Measurements from ENCODE around the gene SGSM2. TPM values are rescaled to one million over a fixed set of nuclear protein-coding genes. Genes with fewer than 3 reads are reported as not detected.
A peak's percentile ranks its signal among the peaks of the same experiment; 100 is the strongest.

The SGSM2 gene
- total and polyA plus RNA-seq, 3 experiments from 2014 or later, result 16.3 to 43.1 (median 39.8) TPM

GRCh38 chr17:2384439-2385127 lies 47.3 kb downstream of the SGSM2 start:
- Histone ChIP-seq H3K4me3 (ENCODE audit: low read length) (no peak overlapping the region), H3K36me3 (ENCODE audit: insufficient read depth, low read length) (no peaks in the 10 kb centered on the region), H3K9me3 (ENCODE audit: low read length) (no peaks in the 10 kb centered on the region), H3K27me3 (ENCODE audit: insufficient read depth, low read length, poor library complexity, severe bottlenecking) (no peaks in the 10 kb centered on the region), H3K4me1 (ENCODE audit: insufficient read depth, low read length) (no peaks in the 10 kb centered on the region), H3K27ac (ENCODE audit: low read depth, low read length) (no peak overlapping the region)
- H3K4me3 Mint-ChIP-seq, result no peak overlapping the region
- peak overlapping the region in 1 of 8 donors; percentile 79 for H3K27ac Mint-ChIP-seq
- peaks cover 0 to 21% (median 9%) of the 10 kb centered on the region in 3 donors for H3K4me1 Mint-ChIP-seq
- ChIA-PET POLR2A (interaction anchor here (1.2 kb wide), 1 partner anchor 31 kb away, joined by 4 read pairs; no protein-coding TSS in a partner anchor), CTCF (interaction anchor here (0.6 to 7.3 kb wide), 4 partner anchors 7 to 630 kb away, joined by 3 to 250 read pairs (median 42); no protein-coding TSS in a partner anchor)
- peaks cover 0 to 52% (median 4%) of the 10 kb centered on the region in 3 donors for H3K36me3 Mint-ChIP-seq
- DNase-seq, result no peak
- peaks cover 0 to 1% of the 10 kb centered on the region in 2 donors for H3K27me3 Mint-ChIP-seq
- no peaks in the 10 kb centered on the region for H3K9me3 Mint-ChIP-seq

- no peak for DNase-seq
- Histone ChIP-seq H3K9me3 (ENCODE audit: low read length) (no peaks in the 10 kb centered on the region), H3K36me3 (ENCODE audit: insufficient read depth, low read length) (no peaks in the 10 kb centered on the region), H3K27ac (ENCODE audit: low read depth, low read length) (no peak overlapping the region), H3K4me3 (ENCODE audit: low read length) (no peak overlapping the region), H3K4me1 (ENCODE audit: insufficient read depth, low read length) (peaks cover 6% of the 10 kb centered on the region), H3K27me3 (ENCODE audit: insufficient read depth, low read length, poor library complexity, severe bottlenecking) (no peaks in the 10 kb centered on the region)
- peaks cover 0 to 29% (median 12%) of the 10 kb centered on the region in 3 donors for H3K4me1 Mint-ChIP-seq
- H3K9me3 Mint-ChIP-seq, result no peaks in the 10 kb centered on the region
- POLR2A ChIA-PET, result no interaction called here
- H3K4me3 Mint-ChIP-seq, result no peak overlapping the region
- H3K36me3 Mint-ChIP-seq, result peaks cover 0 to 47% (median 4%) of the 10 kb centered on the region in 3 donors
- CTCF ChIA-PET, result interaction anchor here (7.3 kb wide), 1 partner anchor 32 kb away, joined by 250 read pairs; no protein-coding TSS in a partner anchor
- H3K27me3 Mint-ChIP-seq, result peaks cover 0 to 1% of the 10 kb centered on the region in 2 donors
- no peak overlapping the region for H3K27ac Mint-ChIP-seq
Observed at GRCh38 chr17:2385240-2386210, 48.2 kb downstream of the SGSM2 start.

- Histone ChIP-seq H3K36me3 (ENCODE audit: insufficient read depth, low read length) (no peaks in the 10 kb centered on the region), H3K4me3 (ENCODE audit: low read length) (no peak overlapping the region), H3K27me3 (ENCODE audit: insufficient read depth, low read length, poor library complexity, severe bottlenecking) (no peaks in the 10 kb centered on the region), H3K27ac (ENCODE audit: low read depth, low read length) (no peak overlapping the region), H3K4me1 (ENCODE audit: insufficient read depth, low read length) (peaks cover 16% of the 10 kb centered on the region), H3K9me3 (ENCODE audit: low read length) (no peaks in the 10 kb centered on the region)
- H3K4me3 Mint-ChIP-seq, result no peak overlapping the region
- H3K27ac Mint-ChIP-seq, result peak overlapping the region in 3 of 8 donors; percentile 19 to 41 (median 23)
- no peaks in the 10 kb centered on the region for H3K9me3 Mint-ChIP-seq
- H3K4me1 Mint-ChIP-seq, result peaks cover 2 to 36% (median 15%) of the 10 kb centered on the region in 3 donors
- ChIA-PET CTCF (interaction anchor here (7.3 kb wide), 1 partner anchor 31 kb away, joined by 250 read pairs; no protein-coding TSS in a partner anchor), POLR2A (no interaction called here)
- DNase-seq, result no peak
- peaks cover 0 to 43% (median 4%) of the 10 kb centered on the region in 3 donors for H3K36me3 Mint-ChIP-seq
- peaks cover 0 to 1% of the 10 kb centered on the region in 2 donors for H3K27me3 Mint-ChIP-seq
Observed at GRCh38 chr17:2386400-2387085, 49.2 kb downstream of the SGSM2 start.

GRCh38 chr17:2387086-2388019 lies 50.1 kb downstream of the SGSM2 start:
- Mint-ChIP-seq H3K9me3 (no peaks in the 10 kb centered on the region), H3K4me1 (peaks cover 10 to 44% (median 23%) of the 10 kb centered on the region in 3 donors), H3K36me3 (peaks cover 0 to 45% (median 4%) of the 10 kb centered on the region in 3 donors), H3K27me3 (peaks cover 0 to 1% of the 10 kb centered on the region in 2 donors), H3K27ac (no peak overlapping the region), H3K4me3 (no peak overlapping the region)
- Histone ChIP-seq H3K4me1 (ENCODE audit: insufficient read depth, low read length) (peaks cover 24% of the 10 kb centered on the region), H3K27me3 (ENCODE audit: insufficient read depth, low read length, poor library complexity, severe bottlenecking) (no peaks in the 10 kb centered on the region), H3K36me3 (ENCODE audit: insufficient read depth, low read length) (no peaks in the 10 kb centered on the region), H3K4me3 (ENCODE audit: low read length) (no peak overlapping the region), H3K27ac (ENCODE audit: low read depth, low read length) (no peak overlapping the region), H3K9me3 (ENCODE audit: low read length) (no peaks in the 10 kb centered on the region)
- ChIA-PET CTCF (interaction anchor here (1.8 to 7.3 kb wide), 2 partner anchors 29 to 30 kb away, joined by 8 to 250 read pairs; no protein-coding TSS in a partner anchor), POLR2A (interaction anchor here (0.6 kb wide), 1 partner anchor 65 kb away, joined by 5 read pairs; no protein-coding TSS in a partner anchor)
- no peak for DNase-seq

- H3K36me3 ChIP-seq (ENCODE audit: insufficient read depth, low read length), result no peaks in the 10 kb centered on the region
- H3K4me1 ChIP-seq (ENCODE audit: insufficient read depth, low read length), result peaks cover 24% of the 10 kb centered on the region
- no peaks in the 10 kb centered on the region for H3K9me3 ChIP-seq (ENCODE audit: low read length)
- no peaks in the 10 kb centered on the region for H3K27me3 ChIP-seq (ENCODE audit: insufficient read depth, low read length, poor library complexity, severe bottlenecking)
- Mint-ChIP-seq H3K27ac (peak overlapping the region in 6 of 8 donors; percentile 14 to 79 (median 60)), H3K27me3 (peaks cover 0 to 1% of the 10 kb centered on the region in 2 donors), H3K36me3 (peaks cover 0 to 45% (median 4%) of the 10 kb centered on the region in 3 donors), H3K9me3 (no peaks in the 10 kb centered on the region), H3K4me3 (peak overlapping the region in 1 of 7 donors; percentile 72), H3K4me1 (peaks cover 12 to 39% (median 22%) of the 10 kb centered on the region in 3 donors)
- DNase-seq, result no peak
- POLR2A ChIA-PET, result interaction anchor here (0.6 kb wide), 1 partner anchor 64 kb away, joined by 5 read pairs; no protein-coding TSS in a partner anchor
- CTCF ChIA-PET, result interaction anchor here (1.8 kb wide), 1 partner anchor 28 kb away, joined by 8 read pairs; no protein-coding TSS in a partner anchor
- no peak overlapping the region for H3K4me3 ChIP-seq (ENCODE audit: low read length)
- no peak overlapping the region for H3K27ac ChIP-seq (ENCODE audit: low read depth, low read length)
Observed at GRCh38 chr17:2388020-2388682, 50.9 kb downstream of the SGSM2 start.

- H3K27ac Mint-ChIP-seq, result peak overlapping the region in 6 of 8 donors; percentile 46 to 92 (median 78)
Observed at GRCh38 chr17:2388683-2389055, 51.4 kb downstream of the SGSM2 start.

More at GRCh38 chr17:2388683-2389055, 51.4 kb downstream of the SGSM2 start:
- H3K27me3 Mint-ChIP-seq, result peaks cover 0 to 1% of the 10 kb centered on the region in 2 donors
- CTCF ChIA-PET, result interaction anchor here (1.8 kb wide), 1 partner anchor 27 kb away, joined by 8 read pairs; no protein-coding TSS in a partner anchor
- DNase-seq, result no peak
- Histone ChIP-seq H3K36me3 (ENCODE audit: insufficient read depth, low read length) (no peaks in the 10 kb centered on the region), H3K9me3 (ENCODE audit: low read length) (no peaks in the 10 kb centered on the region), H3K27ac (ENCODE audit: low read depth, low read length) (no peak overlapping the region), H3K4me3 (ENCODE audit: low read length) (no peak overlapping the region), H3K4me1 (ENCODE audit: insufficient read depth, low read length) (peaks cover 24% of the 10 kb centered on the region), H3K27me3 (ENCODE audit: insufficient read depth, low read length, poor library complexity, severe bottlenecking) (no peaks in the 10 kb centered on the region)
- H3K36me3 Mint-ChIP-seq, result peaks cover 0 to 47% (median 4%) of the 10 kb centered on the region in 3 donors
- POLR2A ChIA-PET, result no interaction called here
- H3K9me3 Mint-ChIP-seq, result no peaks in the 10 kb centered on the region
- peaks cover 12 to 42% (median 22%) of the 10 kb centered on the region in 3 donors for H3K4me1 Mint-ChIP-seq
- H3K4me3 Mint-ChIP-seq, result peak overlapping the region in 1 of 7 donors; percentile 72
